Measurements from ENCODE around the gene CREBRF. TPM values are rescaled to one million over a fixed set of nuclear protein-coding genes. Genes with fewer than 3 reads are reported as not detected.
A peak's percentile ranks its signal among the peaks of the same experiment; 100 is the strongest.

The CREBRF gene
- total and polyA plus RNA-seq, 2 of the 4 experiments (the other 2 are of a cell fraction) = 3.2 to 16.1 TPM

DNA sequence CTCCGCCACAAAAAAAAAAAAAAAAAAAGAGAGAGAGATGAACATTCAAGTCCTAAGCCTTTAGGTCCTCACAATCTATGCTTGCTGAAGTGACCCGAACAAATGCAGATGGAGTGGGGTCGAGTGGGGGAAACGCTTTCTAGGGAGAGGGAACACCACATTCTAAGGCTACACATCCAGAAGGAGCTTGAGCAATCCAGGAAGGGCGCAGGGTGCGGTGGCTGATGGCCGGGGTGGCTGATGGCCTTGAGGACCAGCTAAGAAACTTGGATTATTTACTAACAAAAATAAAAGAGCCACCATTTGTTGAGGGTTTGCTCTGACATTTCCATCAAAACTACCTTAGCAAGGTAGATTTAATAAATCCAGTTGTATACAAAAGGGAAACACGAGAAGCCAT, 87.4 kb downstream of the CREBRF start:
- H3K14ac ChIP-seq (replicated peaks; ENCODE audit: low read depth, low read length) = no peak overlapping the region
- 0 out of 2 replicates have a peak overlapping the region, but pooled peaks have one; percentile 67 for H2BK20ac ChIP-seq (ENCODE audit: low read depth, low read length)
- WGBS, 2 experiments (ENCODE audit: extremely low coverage in 2 of 2, insufficient read length in 1 of 2) = no CpG with 5 or more reads among the region's 8 CpGs
- no peak overlapping the region for H3K23ac ChIP-seq (ENCODE audit: low read depth, low read length)
- H2AFZ ChIP-seq (replicated peaks; ENCODE audit: low read length, poor library complexity) = peak overlapping the region; percentile 81
- H3K9me3 ChIP-seq (ENCODE audit: control insufficient read depth, insufficient read depth, low read length) = no peaks in the 10 kb centered on the region
- no peak overlapping the region for H2AK9ac ChIP-seq (replicated peaks; ENCODE audit: low read depth, low read length, poor library complexity)
- no peak overlapping the region; the same call in 1 of the 2 replicates for H4K91ac ChIP-seq (ENCODE audit: insufficient read depth, low read depth, low read length)
- H4K5ac ChIP-seq (ENCODE audit: low read depth, low read length) = peak overlapping the region; percentile 26; the same call in 1 of the 2 replicates
- no peaks in the 10 kb centered on the region for H4K20me1 ChIP-seq (ENCODE audit: insufficient read depth, low read length)
- no peak overlapping the region for H3K27ac ChIP-seq (ENCODE audit: insufficient read depth, low read length)
- peak overlapping the region; percentile 49; the same call in 1 of the 2 replicates for H2AK5ac ChIP-seq (ENCODE audit: low read depth, low read length)
- ATAC-seq (ENCODE audit: low read depth) (no peak), DNase-seq (no peak)
- no peak overlapping the region for H3K4me2 ChIP-seq (ENCODE audit: low read depth, low read length)
- 0 out of 2 replicates have a peak, but pooled peaks cover 5% of the 10 kb centered on the region for H3K36me3 ChIP-seq (ENCODE audit: control insufficient read depth, insufficient read depth, low read length)
- H3K9me1 ChIP-seq (ENCODE audit: insufficient read depth, low read length) = peaks cover 4% of the 10 kb centered on the region
- peak overlapping the region; percentile 1 to 75 for H4K8ac ChIP-seq (ENCODE audit: low read depth in 2 of 2, low read length in 2 of 2)
- in situ Hi-C loops (cut with MboI; ENCODE audit: low sequenced_read_pairs) = loop anchor here (5.0 to 10.0 kb wide), 2 partner anchors 161 to 439 kb away; partner anchors contain the start of gene ATP6V0E1
- BruUV-seq (replicated peaks) = no TSS peak
- no peak overlapping the region for H3K18ac ChIP-seq (ENCODE audit: low read depth, low read length)
- no peaks in the 10 kb centered on the region for H3K27me3 ChIP-seq (ENCODE audit: control insufficient read depth, insufficient read depth, low read length)
- no peaks in the 10 kb centered on the region for H3K4me1 ChIP-seq (ENCODE audit: control insufficient read depth, insufficient read depth, low read length)
- CTCF ChIA-PET = no interaction called here
- no peak overlapping the region for H3K9ac ChIP-seq (ENCODE audit: low read depth, low read length)
- dilution Hi-C loops (cut with HindIII; ENCODE audit: low sequenced_read_pairs, unreplicated experiment) = no loop called here
- peaks cover 10 to 18% of the 10 kb centered on the region in 2 experiments for H3K79me1 ChIP-seq (ENCODE audit: low read depth in 1 of 2, low read length in 2 of 2)
- no peak overlapping the region for H2BK5ac ChIP-seq (ENCODE audit: low read depth, low read length, poor library complexity, severe bottlenecking)
- H3K4me3 ChIP-seq (ENCODE audit: insufficient read depth, low read depth, low read length) = no peak overlapping the region
- H2BK120ac ChIP-seq (ENCODE audit: low read depth, low read length) = peak overlapping the region; percentile 46; the same call in 1 of the 2 replicates
- H2BK15ac ChIP-seq (ENCODE audit: low read depth, low read length) = no peak overlapping the region; the same call in 2 of the 3 replicates
- peak overlapping the region; percentile 64 for H3K4ac ChIP-seq (ENCODE audit: low read depth, low read length)
- TF ChIP-seq, protein P1, sequence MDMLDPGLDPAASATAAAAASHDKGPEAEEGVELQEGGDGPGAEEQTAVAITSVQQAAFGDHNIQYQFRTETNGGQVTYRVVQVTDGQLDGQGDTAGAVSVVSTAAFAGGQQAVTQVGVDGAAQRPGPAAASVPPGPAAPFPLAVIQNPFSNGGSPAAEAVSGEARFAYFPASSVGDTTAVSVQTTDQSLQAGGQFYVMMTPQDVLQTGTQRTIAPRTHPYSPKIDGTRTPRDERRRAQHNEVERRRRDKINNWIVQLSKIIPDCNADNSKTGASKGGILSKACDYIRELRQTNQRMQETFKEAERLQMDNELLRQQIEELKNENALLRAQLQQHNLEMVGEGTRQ (IDR thresholded peaks at IDR 0.05; ENCODE audit: low read depth, low read length) = no peak
- TF ChIP-seq RFX5 (IDR thresholded peaks at IDR 0.05; ENCODE audit: low read depth, low read length) (no peak), MAZ (IDR thresholded peaks at IDR 0.05; ENCODE audit: borderline replicate concordance, low read depth, low read length) (no peak), CEBPB (IDR thresholded peaks at IDR 0.05; ENCODE audit: low read depth, low read length) (no peak), CHD1 (IDR thresholded peaks at IDR 0.05; ENCODE audit: low read depth, low read length) (no peak), POLR2A (IDR thresholded peaks at IDR 0.05; ENCODE audit: low read depth, low read length) (no peak), FOS (IDR thresholded peaks at IDR 0.05; ENCODE audit: low read depth, low read length) (no peak), RAD21 (IDR thresholded peaks at IDR 0.05; ENCODE audit: low read length) (no peak), NFE2L2 (IDR thresholded peaks at IDR 0.05; ENCODE audit: low read depth, low read length) (no peak)
- TF ChIP-seq, protein P2, sequence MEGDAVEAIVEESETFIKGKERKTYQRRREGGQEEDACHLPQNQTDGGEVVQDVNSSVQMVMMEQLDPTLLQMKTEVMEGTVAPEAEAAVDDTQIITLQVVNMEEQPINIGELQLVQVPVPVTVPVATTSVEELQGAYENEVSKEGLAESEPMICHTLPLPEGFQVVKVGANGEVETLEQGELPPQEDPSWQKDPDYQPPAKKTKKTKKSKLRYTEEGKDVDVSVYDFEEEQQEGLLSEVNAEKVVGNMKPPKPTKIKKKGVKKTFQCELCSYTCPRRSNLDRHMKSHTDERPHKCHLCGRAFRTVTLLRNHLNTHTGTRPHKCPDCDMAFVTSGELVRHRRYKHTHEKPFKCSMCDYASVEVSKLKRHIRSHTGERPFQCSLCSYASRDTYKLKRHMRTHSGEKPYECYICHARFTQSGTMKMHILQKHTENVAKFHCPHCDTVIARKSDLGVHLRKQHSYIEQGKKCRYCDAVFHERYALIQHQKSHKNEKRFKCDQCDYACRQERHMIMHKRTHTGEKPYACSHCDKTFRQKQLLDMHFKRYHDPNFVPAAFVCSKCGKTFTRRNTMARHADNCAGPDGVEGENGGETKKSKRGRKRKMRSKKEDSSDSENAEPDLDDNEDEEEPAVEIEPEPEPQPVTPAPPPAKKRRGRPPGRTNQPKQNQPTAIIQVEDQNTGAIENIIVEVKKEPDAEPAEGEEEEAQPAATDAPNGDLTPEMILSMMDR (conservative IDR thresholded peaks at IDR 0.05; ENCODE audit: low read depth, low read length) = no peak
- TF ChIP-seq, protein P3, sequence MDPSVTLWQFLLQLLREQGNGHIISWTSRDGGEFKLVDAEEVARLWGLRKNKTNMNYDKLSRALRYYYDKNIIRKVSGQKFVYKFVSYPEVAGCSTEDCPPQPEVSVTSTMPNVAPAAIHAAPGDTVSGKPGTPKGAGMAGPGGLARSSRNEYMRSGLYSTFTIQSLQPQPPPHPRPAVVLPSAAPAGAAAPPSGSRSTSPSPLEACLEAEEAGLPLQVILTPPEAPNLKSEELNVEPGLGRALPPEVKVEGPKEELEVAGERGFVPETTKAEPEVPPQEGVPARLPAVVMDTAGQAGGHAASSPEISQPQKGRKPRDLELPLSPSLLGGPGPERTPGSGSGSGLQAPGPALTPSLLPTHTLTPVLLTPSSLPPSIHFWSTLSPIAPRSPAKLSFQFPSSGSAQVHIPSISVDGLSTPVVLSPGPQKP (IDR thresholded peaks at IDR 0.05; ENCODE audit: borderline replicate concordance, low read depth, low read length) = no peak
- POLR2A ChIA-PET (ENCODE audit: unreplicated experiment) = no interaction called here
- intact Hi-C loops (cut with micrococcal nuclease) = loop anchor here (5.0 kb wide), 2 partner anchors 71 to 436 kb away; no protein-coding TSS in a partner anchor
- no peak overlapping the region for H3K56ac ChIP-seq (ENCODE audit: extremely low read depth, insufficient read depth, low read length)

Data from IMR-90 (cell line).